PFSK-1 (cell line): ENCODE measurements around the gene MPP3.

Experiments
- FOXP2 ChIP-seq: optimal IDR thresholded peaks from 2 replicates; pipeline ENCODE3; 2011; ENCODE audit warnings: borderline replicate concordance, control low read depth, inconsistent platforms; ENCODE audit not compliant: insufficient read depth; ENCODE audit errors: extremely low read length, extremely low read depth
- POLR2AphosphoS5 ChIP-seq: IDR thresholded peaks from 2 replicates; pipeline ENCODE4 v1.6.1; 2012; ENCODE audit warnings: low read depth, mild to moderate bottlenecking, control low read depth, low read length, moderate library complexity
- SIN3A ChIP-seq: IDR thresholded peaks from 2 replicates; pipeline ENCODE4 v1.6.1; 2012; ENCODE audit warnings: mild to moderate bottlenecking, low read length, moderate library complexity, borderline replicate concordance; ENCODE audit not compliant: insufficient read depth
- TAF1 ChIP-seq: IDR thresholded peaks from 2 replicates; pipeline ENCODE4 v1.6.1; 2012; ENCODE audit warnings: low read length, control low read depth, borderline replicate concordance; ENCODE audit not compliant: insufficient read depth
- TF ChIP-seq, protein P1 (sequence below), 2 experiments: IDR thresholded peaks; 2 replicates each; pipeline versions ENCODE4 v1.6.1 to v1.8.0; 2011 to 2012; ENCODE audit warnings: low read depth in 2 of 2, low read length in 2 of 2, control low read depth in 1 of 2, inconsistent platforms in 1 of 2, mild to moderate bottlenecking in 1 of 2, moderate library complexity in 1 of 2; ENCODE audit not compliant: insufficient read depth in 1 of 2

The MPP3 gene

DNA sequence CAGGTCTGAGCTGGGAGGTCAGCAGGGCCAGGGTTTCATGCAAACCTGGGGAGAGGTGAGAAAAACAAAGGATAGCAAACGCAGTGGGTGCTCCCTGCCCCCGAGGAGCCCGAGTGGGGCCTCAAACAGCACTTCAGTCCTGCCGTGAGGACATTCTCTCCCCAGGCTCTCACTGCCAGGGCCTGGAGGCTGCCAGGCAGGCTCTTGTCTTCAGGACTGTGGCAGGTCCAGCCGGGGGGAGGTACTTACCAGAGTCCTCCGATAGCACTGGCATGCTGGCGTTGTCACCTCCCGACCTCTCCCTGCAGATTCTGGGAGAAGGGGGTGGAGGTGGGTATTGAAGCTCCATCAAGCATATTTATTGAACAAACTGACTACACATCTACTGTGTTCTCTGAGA is 1.3 kb downstream of the MPP3 start:
- TF ChIP-seq TAF1, result no peak
- TF ChIP-seq SIN3A, result no peak
- TF ChIP-seq FOXP2, result no peak
- TF ChIP-seq, protein P1, sequence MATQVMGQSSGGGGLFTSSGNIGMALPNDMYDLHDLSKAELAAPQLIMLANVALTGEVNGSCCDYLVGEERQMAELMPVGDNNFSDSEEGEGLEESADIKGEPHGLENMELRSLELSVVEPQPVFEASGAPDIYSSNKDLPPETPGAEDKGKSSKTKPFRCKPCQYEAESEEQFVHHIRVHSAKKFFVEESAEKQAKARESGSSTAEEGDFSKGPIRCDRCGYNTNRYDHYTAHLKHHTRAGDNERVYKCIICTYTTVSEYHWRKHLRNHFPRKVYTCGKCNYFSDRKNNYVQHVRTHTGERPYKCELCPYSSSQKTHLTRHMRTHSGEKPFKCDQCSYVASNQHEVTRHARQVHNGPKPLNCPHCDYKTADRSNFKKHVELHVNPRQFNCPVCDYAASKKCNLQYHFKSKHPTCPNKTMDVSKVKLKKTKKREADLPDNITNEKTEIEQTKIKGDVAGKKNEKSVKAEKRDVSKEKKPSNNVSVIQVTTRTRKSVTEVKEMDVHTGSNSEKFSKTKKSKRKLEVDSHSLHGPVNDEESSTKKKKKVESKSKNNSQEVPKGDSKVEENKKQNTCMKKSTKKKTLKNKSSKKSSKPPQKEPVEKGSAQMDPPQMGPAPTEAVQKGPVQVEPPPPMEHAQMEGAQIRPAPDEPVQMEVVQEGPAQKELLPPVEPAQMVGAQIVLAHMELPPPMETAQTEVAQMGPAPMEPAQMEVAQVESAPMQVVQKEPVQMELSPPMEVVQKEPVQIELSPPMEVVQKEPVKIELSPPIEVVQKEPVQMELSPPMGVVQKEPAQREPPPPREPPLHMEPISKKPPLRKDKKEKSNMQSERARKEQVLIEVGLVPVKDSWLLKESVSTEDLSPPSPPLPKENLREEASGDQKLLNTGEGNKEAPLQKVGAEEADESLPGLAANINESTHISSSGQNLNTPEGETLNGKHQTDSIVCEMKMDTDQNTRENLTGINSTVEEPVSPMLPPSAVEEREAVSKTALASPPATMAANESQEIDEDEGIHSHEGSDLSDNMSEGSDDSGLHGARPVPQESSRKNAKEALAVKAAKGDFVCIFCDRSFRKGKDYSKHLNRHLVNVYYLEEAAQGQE (IDR thresholded peaks at IDR 0.05; ENCODE audit: insufficient read depth in 1 of 2, low read depth in 2 of 2, low read length in 2 of 2), result no peak
- TF ChIP-seq POLR2AphosphoS5, result no peak

DNA sequence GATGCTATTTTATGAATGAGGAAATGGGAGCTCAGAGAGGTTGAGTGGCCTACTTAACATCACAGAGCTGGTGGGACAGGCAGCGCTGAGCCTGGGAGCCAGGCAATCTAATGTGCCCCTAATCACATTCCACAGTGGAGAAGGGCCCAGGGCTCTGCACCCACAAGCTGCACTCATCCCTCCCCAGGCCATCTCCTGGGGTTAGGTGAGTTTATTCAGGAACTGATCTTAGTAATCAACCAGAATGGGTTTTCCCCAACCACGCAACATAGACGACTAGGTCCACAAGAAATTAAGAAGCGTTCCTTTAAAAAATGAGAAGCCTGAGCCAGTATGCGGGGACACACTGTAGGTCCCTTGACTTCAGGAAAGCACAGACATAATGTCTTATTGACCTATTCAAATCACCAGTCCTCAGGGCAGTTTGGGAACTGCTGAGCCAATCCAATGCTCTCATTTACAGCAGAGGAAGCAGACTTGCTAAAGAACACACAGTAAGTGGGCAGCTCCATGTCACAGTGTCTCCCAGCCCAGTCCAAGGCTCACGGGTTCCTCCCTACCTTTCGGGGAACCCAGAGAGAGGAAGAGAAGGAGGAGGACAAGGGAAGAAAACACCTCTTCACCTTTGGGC is 2.3 kb downstream of the MPP3 start:
- no peak for TF ChIP-seq TAF1

DNA sequence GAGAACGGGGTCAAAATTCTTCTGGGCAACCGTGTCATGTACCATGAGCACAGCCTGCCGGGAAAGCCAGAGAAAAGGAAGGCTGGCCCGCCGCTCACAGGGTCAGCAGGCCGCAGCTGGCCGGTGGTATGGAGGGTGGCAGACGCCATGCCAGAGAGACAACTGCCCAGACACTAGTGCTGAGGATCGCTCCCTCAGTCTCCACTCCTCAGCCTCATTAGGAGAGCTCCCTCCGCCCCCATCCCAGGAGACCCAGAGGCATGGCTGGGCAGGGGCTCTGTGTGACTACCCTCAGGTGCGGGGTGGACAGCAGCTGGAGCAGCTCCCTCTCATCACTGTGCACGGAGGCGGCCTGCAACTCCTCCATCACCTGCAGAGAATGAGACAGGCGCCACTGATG is 3.2 kb downstream of the MPP3 start:
- TF ChIP-seq SIN3A (no peak), FOXP2 (no peak)

DNA sequence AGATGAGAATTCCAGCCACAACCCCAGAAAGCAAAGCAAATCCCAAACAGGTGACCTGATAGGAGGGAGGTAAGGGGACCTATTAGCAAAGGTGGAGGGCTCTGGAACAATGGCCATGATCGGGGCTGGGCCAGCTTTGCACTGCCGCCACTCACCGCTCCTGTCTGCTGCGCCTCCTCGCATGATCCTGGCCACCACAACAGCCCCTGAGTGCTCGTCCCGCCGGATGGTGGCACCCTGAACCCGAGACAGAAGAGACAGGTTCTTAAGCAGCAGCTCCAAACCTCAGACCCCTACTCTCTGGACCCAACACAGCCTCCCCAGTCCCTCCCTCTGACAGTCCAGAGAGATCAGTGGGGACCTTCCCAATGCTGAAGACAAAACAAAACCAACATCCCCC is 5.3 kb downstream of the MPP3 start:
- no peak for TF ChIP-seq SIN3A
- TF ChIP-seq, protein P1 (IDR thresholded peaks at IDR 0.05; ENCODE audit: insufficient read depth in 1 of 2, low read depth in 2 of 2, low read length in 2 of 2), result no peak
- no peak for TF ChIP-seq POLR2AphosphoS5
- no peak for TF ChIP-seq TAF1
- no peak for TF ChIP-seq FOXP2

DNA sequence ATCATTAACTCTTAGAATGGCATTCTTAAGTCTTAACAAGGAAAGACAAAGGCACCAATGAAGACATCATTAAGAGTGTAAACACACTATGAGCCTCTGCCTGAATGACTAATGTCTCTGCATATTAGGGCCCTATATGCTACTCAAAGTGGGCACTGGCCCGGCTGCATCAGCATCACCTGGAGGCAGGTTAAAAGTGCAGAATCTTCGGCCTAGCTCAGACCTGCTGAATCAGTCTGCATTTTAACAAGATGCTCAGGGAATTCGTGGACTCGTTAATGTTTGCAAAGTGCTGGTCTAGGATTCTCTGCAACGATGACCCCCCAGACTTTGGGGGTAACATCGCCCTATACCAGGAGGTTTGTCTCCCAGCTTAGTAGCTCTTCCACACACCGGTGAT is 6.7 kb downstream of the MPP3 start:
- TF ChIP-seq POLR2AphosphoS5 (no peak), TAF1 (no peak), SIN3A (no peak), FOXP2 (no peak)
- TF ChIP-seq, protein P1 (IDR thresholded peaks at IDR 0.05; ENCODE audit: insufficient read depth in 1 of 2, low read depth in 2 of 2, low read length in 2 of 2), result no peak

DNA sequence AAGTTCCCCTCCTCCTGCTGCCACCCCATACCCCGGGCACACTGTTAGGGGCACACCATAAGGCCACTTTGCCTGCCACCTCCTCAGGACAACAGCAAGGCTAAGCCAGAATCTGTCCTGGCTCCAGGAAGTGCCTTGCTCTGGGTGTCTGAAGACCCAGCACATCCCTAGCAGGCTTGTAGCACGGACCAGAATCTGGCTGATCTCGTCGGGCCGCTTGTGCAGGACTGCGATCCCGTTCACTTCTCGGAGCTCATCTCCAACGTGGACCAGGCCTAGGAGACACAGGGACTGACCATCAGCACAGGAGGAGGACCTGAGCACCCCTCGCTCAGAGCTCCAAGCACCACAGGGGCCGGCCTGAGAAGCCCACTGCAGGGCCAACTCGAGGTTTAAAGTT is 7.4 kb downstream of the MPP3 start:
- no peak for TF ChIP-seq SIN3A
- TF ChIP-seq, protein P1 (IDR thresholded peaks at IDR 0.05; ENCODE audit: insufficient read depth in 1 of 2, low read depth in 2 of 2, low read length in 2 of 2), result no peak
